GM18858 (cell line): ENCODE results near the gene EFNA3.

Source experiments
- ATAC-seq: cut with Tn5 transposase; IDR thresholded peaks from one replicate; pipeline ENCODE4 v1.9.1; 2021; ENCODE audit not compliant: unreplicated experiment

EFNA3 gene

GRCh38 chr1:155078469-155079209 is at the start of gene EFNA3:
TSS of gene EFNA3 (plus strand) at chr1:155078837. CDS start at chr1:155078942, 105 bp downstream.
- ATAC-seq = no peak

GRCh38 chr1:155029513-155030242 is 49.0 kb upstream of the EFNA3 start:
- no peak for ATAC-seq

- ATAC-seq = no peak
Observed at GRCh38 chr1:155030243-155030795, 48.3 kb upstream of the EFNA3 start.

GRCh38 chr1:155030899-155031298 is 47.7 kb upstream of the EFNA3 start:
- ATAC-seq = no peak

- ATAC-seq = no peak
Observed at GRCh38 chr1:155032886-155033285, 45.8 kb upstream of the EFNA3 start.

GRCh38 chr1:155033524-155033923 is 45.1 kb upstream of the EFNA3 start, which contains the start of the genes DCST1 and DCST2:
TSS of gene DCST1 (plus strand) at chr1:155033824. CDS start at chr1:155034037, 213 bp downstream.
TSS of gene DCST2 (minus strand) at chr1:155033781. CDS start at chr1:155033701, 80 bp downstream.
- no peak for ATAC-seq

- ATAC-seq = no peak
Observed at GRCh38 chr1:155034318-155035208, 44.1 kb upstream of the EFNA3 start.

- no peak for ATAC-seq
Observed at GRCh38 chr1:155035936-155036335, 42.7 kb upstream of the EFNA3 start.

GRCh38 chr1:155037043-155037442 is 41.6 kb upstream of the EFNA3 start:
- ATAC-seq = no peak

GRCh38 chr1:155037851-155038441 is 40.7 kb upstream of the EFNA3 start:
- ATAC-seq = no peak

- no peak for ATAC-seq
Observed at GRCh38 chr1:155038602-155039307, 39.9 kb upstream of the EFNA3 start.

GRCh38 chr1:155039308-155039669 is 39.3 kb upstream of the EFNA3 start:
- no peak for ATAC-seq

- no peak for ATAC-seq
Observed at GRCh38 chr1:155040358-155041093, 38.1 kb upstream of the EFNA3 start.

GRCh38 chr1:155042789-155043188 is 35.8 kb upstream of the EFNA3 start:
- no peak for ATAC-seq

GRCh38 chr1:155043301-155043702 is 35.3 kb upstream of the EFNA3 start:
- no peak for ATAC-seq

GRCh38 chr1:155043793-155044192 is 34.8 kb upstream of the EFNA3 start:
- no peak for ATAC-seq

- no peak for ATAC-seq
Observed at GRCh38 chr1:155044365-155044764, 34.3 kb upstream of the EFNA3 start.

GRCh38 chr1:155044812-155045657 is 33.6 kb upstream of the EFNA3 start:
- ATAC-seq = no peak
